Ramos (cell line): ENCODE results near the gene KCNN3.
"Not testable (repeated sequence)": the region's sequence is repeated elsewhere in the genome, so short reads cannot be mapped to it uniquely, and the experiment has no call there.

Source experiments
- in situ Hi-C: fragments of 300-500 bp; cut with MboI; formaldehyde crosslinking; loops from one replicate; pipeline ENCODE4 v1.14.3; 2022; ENCODE audit warnings: low sequenced_read_pairs; ENCODE audit not compliant: unreplicated experiment

KCNN3 gene

GRCh38 chr1:154694995-154695394 is 175.1 kb downstream of the KCNN3 start:
- in situ Hi-C loops: no loop called here

- in situ Hi-C loops: no loop called here
These were observed 181.0 kb downstream of the KCNN3 start for GRCh38 chr1:154689083-154689482.

GRCh38 chr1:154686507-154686906 is 183.6 kb downstream of the KCNN3 start:
- in situ Hi-C loops: no loop called here

- in situ Hi-C loops: no loop called here
These were observed 186.3 kb downstream of the KCNN3 start for GRCh38 chr1:154683820-154684219.

GRCh38 chr1:154682254-154682653 is 187.8 kb downstream of the KCNN3 start:
- in situ Hi-C loops: no loop called here

- in situ Hi-C loops: not testable (repeated sequence)
These were observed 192.2 kb downstream of the KCNN3 start for GRCh38 chr1:154677844-154678243.

GRCh38 chr1:154676847-154677246 is 193.2 kb downstream of the KCNN3 start:
- in situ Hi-C loops: not testable (repeated sequence)

- in situ Hi-C loops: loop anchor here (25.0 kb wide), 1 partner anchor 388 kb away; the partner anchor contains the start of genes ADAM15 and EFNA4
These were observed 195.6 kb downstream of the KCNN3 start for GRCh38 chr1:154674456-154674855.

GRCh38 chr1:154672245-154672644 is 197.8 kb downstream of the KCNN3 start:
- in situ Hi-C loops: loop anchor here (25.0 kb wide), 1 partner anchor 390 kb away; the partner anchor contains the start of genes ADAM15 and EFNA4

GRCh38 chr1:154671412-154671811 is 198.7 kb downstream of the KCNN3 start:
- in situ Hi-C loops: loop anchor here (25.0 kb wide), 1 partner anchor 391 kb away; the partner anchor contains the start of genes ADAM15 and EFNA4

GRCh38 chr1:154670310-154671270 is 199.5 kb downstream of the KCNN3 start:
- in situ Hi-C loops: loop anchor here (25.0 kb wide), 1 partner anchor 392 kb away; the partner anchor contains the start of genes ADAM15 and EFNA4

GRCh38 chr1:154669464-154670282 is 200.4 kb downstream of the KCNN3 start:
- in situ Hi-C loops: loop anchor here (5.0 to 25.0 kb wide), 2 partner anchors 213 to 393 kb away; partner anchors contain the start of genes ADAM15 and EFNA4

- in situ Hi-C loops: loop anchor here (5.0 to 25.0 kb wide), 2 partner anchors 216 to 396 kb away; partner anchors contain the start of genes ADAM15 and EFNA4
These were observed 203.9 kb downstream of the KCNN3 start for GRCh38 chr1:154666051-154666790.

GRCh38 chr1:154664331-154665002 is 205.6 kb downstream of the KCNN3 start:
- in situ Hi-C loops: loop anchor here (5.0 to 25.0 kb wide), 2 partner anchors 218 to 398 kb away; partner anchors contain the start of genes ADAM15 and EFNA4

GRCh38 chr1:154663471-154664060 is 206.5 kb downstream of the KCNN3 start:
- in situ Hi-C loops: loop anchor here (25.0 kb wide), 1 partner anchor 399 kb away; the partner anchor contains the start of genes ADAM15 and EFNA4

- in situ Hi-C loops: loop anchor here (25.0 kb wide), 1 partner anchor 401 kb away; the partner anchor contains the start of genes ADAM15 and EFNA4
These were observed 209.0 kb downstream of the KCNN3 start for GRCh38 chr1:154661110-154661509.

GRCh38 chr1:154659823-154660592 is 210.1 kb downstream of the KCNN3 start:
- in situ Hi-C loops: loop anchor here (25.0 kb wide), 1 partner anchor 402 kb away; the partner anchor contains the start of genes ADAM15 and EFNA4

GRCh38 chr1:154657556-154657955 is 212.5 kb downstream of the KCNN3 start:
- in situ Hi-C loops: loop anchor here (25.0 kb wide), 1 partner anchor 405 kb away; the partner anchor contains the start of genes ADAM15 and EFNA4
